GM18873 (cell line): Measurements from ENCODE around the gene PPIP5K2.

Experiments used
- ATAC-seq: cut with Tn5 transposase; IDR thresholded peaks from one replicate; pipeline ENCODE4 v1.9.1; 2021; ENCODE audit warnings: mild to moderate bottlenecking, moderate library complexity, moderate number of reproducible peaks; ENCODE audit not compliant: unreplicated experiment, low FRiP score

The PPIP5K2 gene

DNA sequence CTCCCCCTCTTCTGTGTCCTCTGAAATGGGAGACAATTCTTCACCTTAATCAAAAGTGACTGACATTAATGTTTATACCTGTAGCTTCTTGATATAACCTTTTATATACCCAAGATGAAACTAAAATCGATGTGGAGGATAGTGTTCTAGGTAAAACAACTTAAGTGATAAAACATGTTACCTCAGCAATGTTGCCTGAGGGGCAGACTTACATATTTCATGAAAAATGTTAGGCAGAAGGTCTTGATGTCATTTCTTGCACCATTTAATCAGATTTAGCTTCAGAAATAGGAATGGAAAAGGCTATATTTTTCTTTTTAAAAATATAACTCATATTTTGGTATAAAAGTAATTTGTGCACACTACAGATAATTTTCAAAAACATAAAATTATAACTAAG, 115.8 kb downstream of the PPIP5K2 start:
- ATAC-seq, result no peak

- ATAC-seq, result no peak
Observed at GRCh38 chr5:103237778-103238177, 117.7 kb downstream of the PPIP5K2 start.

DNA sequence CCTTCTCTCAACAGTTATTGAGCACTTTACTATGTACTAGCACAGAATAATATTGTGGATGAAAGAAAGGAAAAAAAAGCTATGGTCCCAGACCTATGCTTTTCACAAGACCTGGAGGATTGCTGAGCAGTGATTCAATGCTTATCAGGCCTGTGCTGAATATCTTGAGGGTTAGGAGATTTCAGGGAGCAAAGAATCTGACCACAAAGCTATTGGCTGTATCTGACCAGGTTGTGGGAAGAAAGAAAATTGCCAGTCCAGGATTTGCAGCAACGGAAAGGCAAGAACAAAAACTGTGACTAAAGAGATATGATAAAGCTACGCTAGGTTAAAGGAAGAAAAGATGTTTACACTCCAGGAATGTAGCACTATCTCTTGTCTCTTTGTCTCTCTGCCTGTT, 123.6 kb downstream of the PPIP5K2 start:
- no peak for ATAC-seq

- ATAC-seq, result no peak
Observed at GRCh38 chr5:103244398-103244797, 124.3 kb downstream of the PPIP5K2 start.

GRCh38 chr5:103245761-103246160, 125.7 kb downstream of the PPIP5K2 start:
- no peak for ATAC-seq

DNA sequence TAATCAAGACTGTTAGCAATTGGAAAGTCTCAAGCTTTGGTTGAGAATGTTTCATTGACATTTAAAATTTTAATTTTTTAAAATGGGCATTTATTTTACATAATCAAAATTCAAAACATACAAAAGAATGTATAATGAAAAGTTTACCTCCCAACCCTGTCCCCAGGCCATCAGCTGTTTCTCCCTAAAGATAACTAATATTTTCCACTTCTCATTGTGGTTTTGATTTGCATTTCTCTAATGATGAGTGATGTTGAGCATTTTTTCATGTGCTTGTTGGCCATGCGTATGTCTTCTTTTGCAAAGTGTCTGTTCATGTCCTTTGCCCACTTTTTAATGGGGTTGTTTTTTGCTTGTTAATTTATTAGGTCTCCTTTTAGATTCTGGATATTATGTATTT, 127.0 kb downstream of the PPIP5K2 start:
- no peak for ATAC-seq

DNA sequence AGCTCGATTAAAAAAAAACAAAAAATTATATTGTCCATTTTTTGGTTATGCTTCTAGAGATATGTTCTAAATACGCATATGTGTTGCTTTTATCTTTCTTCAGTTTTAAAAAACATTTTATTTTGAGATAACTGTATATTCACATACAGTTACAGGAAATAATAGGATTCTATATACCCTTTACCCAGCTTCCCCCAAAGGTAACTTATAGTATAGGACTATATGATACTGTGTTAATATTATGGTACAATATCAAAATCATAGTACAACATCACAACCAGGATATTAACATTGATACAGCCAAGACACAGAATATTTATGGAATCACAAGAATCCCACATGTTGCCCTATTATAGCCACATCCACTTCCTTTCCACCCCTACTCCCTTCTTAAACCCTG, 129.0 kb downstream of the PPIP5K2 start:
- no peak for ATAC-seq

DNA sequence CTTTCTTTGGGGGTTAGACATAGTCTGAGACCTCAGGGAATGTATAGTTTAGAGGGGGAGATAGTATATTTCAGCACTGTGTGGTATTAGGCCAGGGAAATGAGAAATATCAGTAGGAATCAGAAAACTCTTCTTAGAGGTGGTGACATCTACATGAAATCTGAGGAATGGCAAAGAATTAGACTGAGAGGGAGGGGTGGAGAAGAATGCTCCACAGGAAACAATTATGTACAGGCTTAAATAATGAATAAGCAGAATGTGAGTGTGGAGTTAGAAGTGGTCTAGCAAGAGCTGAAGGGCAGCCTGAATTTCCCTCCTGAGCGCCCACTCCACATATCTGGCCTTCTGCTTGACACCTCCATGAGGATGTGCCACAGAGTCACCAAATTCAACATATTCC, 134.8 kb downstream of the PPIP5K2 start:
- ATAC-seq, result no peak

GRCh38 chr5:103255691-103256090, 135.6 kb downstream of the PPIP5K2 start:
- ATAC-seq, result no peak

DNA sequence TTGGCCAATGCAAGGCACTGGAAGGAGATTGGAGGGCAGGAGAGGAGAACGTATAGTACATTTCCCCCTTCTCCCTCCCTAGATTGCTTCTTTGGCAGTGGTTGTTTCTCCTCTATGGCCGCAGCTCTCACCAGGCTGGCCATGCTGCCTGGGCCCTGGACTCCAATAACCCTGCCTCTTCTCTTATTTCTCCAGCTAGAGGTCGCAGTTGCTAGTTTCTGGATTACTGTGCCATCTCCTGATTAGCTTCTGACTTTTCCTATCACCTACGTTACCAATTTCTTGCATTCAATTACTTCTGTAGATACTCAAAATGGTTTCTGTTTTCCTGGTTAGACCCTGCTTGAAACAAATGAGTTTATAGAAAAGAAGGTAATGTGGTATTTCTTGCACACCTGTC, 136.1 kb downstream of the PPIP5K2 start:
- ATAC-seq, result no peak

DNA sequence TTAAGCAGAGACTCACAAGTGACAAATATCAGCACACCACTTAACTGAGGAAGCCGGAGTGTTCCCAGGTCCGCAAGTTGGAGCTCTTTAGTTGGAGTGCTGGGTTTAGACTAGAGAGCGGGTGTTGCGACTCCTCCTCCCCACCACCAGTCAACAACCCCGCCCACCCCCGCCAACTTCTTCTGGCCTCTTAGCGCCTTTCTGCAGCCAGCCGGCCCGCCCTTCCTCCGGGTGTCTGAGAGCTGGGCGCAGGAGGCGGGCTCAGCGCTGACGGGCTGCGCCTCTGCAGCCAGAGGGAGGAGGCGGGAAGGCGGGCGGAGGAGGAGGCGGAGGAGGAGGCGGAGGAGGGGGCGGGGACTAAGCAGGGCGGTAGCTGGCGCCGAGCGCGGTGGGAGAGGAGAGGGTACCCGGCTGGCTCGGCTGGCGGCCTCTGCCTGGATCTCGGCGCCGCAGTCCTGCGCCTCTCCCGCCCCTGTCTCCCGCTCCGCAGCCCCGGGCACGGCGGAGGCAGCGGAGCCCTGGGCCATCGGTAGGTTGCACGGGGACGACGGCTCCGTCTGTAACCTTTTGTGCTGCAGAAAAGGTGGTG, 138.4 kb downstream of the PPIP5K2 start, which contains the start of gene MACIR:
TSS of gene MACIR (plus strand) at position 396 of the 589 bp plus-strand sequence. CDS start 17,157 bp downstream, outside the sequence.
- ATAC-seq, result peak; percentile 61

DNA sequence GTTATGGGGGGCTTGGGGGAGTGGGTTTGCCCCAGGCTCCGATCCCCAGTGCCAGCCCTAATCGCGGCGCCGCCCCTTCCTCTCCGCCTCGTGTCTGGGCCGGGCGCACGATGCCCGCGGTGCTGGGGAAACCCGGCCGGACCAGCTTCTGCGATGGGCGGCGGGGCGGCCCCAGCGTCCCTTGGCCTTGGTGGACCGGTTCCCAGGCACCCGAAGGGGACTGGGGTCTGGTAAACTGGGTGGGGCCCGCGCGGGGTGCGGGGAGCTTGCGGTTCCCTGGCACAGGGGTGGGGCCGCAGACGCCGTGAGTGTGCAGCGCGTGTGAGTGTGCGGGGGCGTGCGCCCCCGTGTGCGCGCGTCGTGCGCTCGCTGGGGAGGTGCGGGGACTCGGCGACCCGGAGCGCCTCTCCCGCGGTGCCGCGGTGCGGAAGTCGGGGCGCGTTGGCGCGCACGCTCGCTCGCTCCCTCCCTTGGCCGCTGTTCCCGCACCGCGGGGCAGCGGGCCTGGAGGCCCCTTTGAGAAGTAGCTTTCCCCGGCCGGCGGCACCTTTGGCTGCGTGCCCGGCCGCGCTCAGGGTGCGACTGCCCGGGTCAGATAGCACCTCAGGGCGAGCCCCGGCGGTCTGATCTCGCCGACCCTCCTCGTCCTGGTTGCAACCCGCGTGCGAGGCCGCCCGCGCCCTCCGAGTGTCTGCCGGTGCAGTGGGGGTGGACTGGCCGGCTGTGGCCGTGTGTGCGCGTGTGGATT, 139.0 kb downstream of the PPIP5K2 start:
- ATAC-seq, result peak; percentile 42

DNA sequence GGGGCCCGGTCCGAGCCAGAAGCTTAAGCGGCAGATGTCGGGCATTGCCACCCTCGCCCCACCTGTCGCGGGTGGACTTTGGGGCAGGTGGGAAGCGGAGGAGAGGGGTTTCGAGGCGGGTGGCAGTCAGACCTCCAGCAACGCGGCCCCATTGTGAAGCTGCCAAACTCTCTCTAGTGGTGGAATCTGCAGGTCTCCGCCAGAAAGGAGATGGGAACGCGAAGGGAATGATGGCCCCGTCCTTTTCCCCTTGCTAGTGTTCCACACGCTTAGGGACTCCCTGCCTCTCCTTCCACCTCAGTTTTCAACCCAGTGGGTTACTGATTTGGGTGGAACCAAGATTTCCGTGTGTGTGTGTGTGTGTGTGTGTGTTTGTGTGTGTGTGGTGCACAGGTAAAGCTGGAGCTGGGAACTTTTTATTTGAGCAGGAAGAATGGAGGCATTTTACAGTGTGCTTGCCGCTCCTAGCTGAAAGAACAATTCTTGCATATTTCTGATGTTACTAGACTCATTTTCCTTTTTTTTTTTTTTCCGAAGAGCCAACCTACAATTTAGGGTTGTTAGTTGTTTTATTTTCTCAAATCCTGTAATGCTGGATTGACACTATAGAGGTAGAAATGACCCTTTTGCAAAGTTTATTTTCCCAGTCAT, 139.7 kb downstream of the PPIP5K2 start:
- no peak for ATAC-seq

DNA sequence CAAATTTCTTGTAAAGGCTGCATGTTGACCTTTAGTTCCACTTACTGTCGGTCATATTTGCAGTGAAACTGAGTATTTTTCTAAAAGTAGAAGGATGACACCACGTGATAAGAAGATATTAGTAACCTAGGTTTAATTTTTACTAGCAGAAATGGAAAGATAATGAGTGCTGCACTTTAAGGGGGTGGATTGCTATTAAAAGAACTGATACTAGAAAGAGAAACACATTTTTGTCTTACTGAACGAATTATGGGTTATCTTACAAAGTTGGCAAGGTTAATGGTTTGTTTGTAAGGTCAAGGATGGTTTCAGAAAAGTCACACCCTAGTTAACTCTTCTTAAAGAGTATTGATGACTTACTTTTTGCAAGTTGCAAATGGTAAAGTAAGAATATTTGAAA, 140.8 kb downstream of the PPIP5K2 start:
- ATAC-seq, result peak; percentile 35
